Ishikawa (cell line): ENCODE measurements around the gene THSD4.

Experiments
- EGR1 ChIP-seq: IDR thresholded peaks from 2 replicates; pipeline ENCODE4 v1.6.1; 2012
- TCF12 ChIP-seq: IDR thresholded peaks from 2 replicates; pipeline ENCODE4 v1.6.1; 2012; ENCODE audit warnings: low read depth

DNA sequence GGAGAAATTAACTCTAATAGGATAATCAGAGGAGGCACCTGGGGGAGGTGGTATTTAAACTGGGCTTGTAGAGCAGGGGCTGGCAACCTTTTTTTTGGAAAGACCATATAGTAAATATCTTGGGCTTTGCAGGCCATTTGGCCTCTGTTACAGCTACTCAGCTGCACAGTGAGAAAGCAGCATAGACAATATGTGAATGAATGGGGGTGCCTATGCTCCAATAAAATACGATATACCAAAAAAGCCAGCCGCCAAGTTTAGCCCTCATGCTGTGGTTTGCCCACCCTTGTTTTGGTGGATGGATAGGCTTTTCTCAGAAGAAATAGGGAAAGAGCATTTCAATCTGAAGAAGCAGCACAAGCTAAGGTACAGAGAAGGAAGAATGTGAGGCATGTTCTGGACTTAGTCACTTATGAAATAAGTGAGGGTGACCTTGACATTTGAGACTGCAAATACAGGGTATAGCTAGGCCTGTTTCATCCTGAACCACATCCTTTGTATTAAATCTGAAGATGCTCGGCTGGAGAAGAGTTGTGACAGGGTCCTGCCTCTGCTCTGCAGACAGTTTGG is 564.0 kb downstream of the THSD4 start:
- no peak for TF ChIP-seq EGR1
- TF ChIP-seq TCF12 = no peak
